OCI-LY7 (cell line): ENCODE data around the gene RAB37. TPM values are rescaled to one million over a fixed set of nuclear protein-coding genes. Genes with fewer than 3 reads are reported as not detected.

ENCODE experiments used
- BruUV-seq: library from RNA; stranded (reverse); fragments of 400-500 nt; replicated peaks from 2 replicates; lab custom pipeline; 2021; lab: Mats Ljungman, UMichigan
- CTCF ChIA-PET: fragments of 300-600 bp; sonication (Branson Sonifier 250); formaldehyde crosslinking; loops from one replicate; lab custom pipeline; 2022; ENCODE audit warnings: antibody characterized with exemption; ENCODE audit not compliant: unreplicated experiment; lab: Charles Lee
- POLR2A ChIA-PET: fragments of 300-600 bp; sonication (Branson Sonifier 250); formaldehyde crosslinking; loops from one replicate; lab custom pipeline; 2022; ENCODE audit warnings: antibody characterized with exemption; lab: Charles Lee
- DNase-seq: peaks from one replicate; pipeline ENCODE4 v3.0.0-alpha.2; 2015; ENCODE audit warnings: low spot score
- H2AFZ ChIP-seq: fragments of 200-600 bp; sonication (generic), shearing (Covaris generic); 2 replicates; pipeline ENCODE4 v1.6.1; 2014; ENCODE audit warnings: mild to moderate bottlenecking, antibody characterized with exemption, low read length, moderate library complexity
- H3K27ac ChIP-seq: fragments of 200-600 bp; sonication (generic); 2 replicates; pipeline ENCODE4 v1.5.1; 2014; ENCODE audit warnings: mixed run types, low read depth, mild to moderate bottlenecking, moderate library complexity, low read length, inconsistent platforms; ENCODE audit not compliant: poor library complexity, severe bottlenecking
- H3K36me3 ChIP-seq: fragments of 200-600 bp; sonication (generic); 2 replicates; pipeline ENCODE4 v1.6.1; 2014; ENCODE audit warnings: mild to moderate bottlenecking, antibody characterized with exemption, low read length, moderate library complexity, mixed read lengths; ENCODE audit not compliant: insufficient read depth
- H3K4me1 ChIP-seq: fragments of 200-600 bp; sonication (generic); 2 replicates; pipeline ENCODE4 v1.5.1; 2014; ENCODE audit warnings: mild to moderate bottlenecking, low read length; ENCODE audit not compliant: insufficient read depth, poor library complexity, severe bottlenecking
- H3K4me2 ChIP-seq: fragments of 200-600 bp; sonication (generic); 2 replicates; pipeline ENCODE4 v1.6.1; 2014; ENCODE audit warnings: mild to moderate bottlenecking, low read length
- H3K4me3 ChIP-seq: fragments of 200-600 bp; sonication (generic); 2 replicates; pipeline ENCODE4 v1.5.1; 2014; ENCODE audit warnings: mild to moderate bottlenecking, low read depth, low read length; ENCODE audit not compliant: poor library complexity, severe bottlenecking
- H3K79me2 ChIP-seq: fragments of 200-600 bp; sonication (generic); 2 replicates; pipeline ENCODE4 v1.6.1; 2016; ENCODE audit warnings: low read depth, mild to moderate bottlenecking, low read length, moderate library complexity, mixed read lengths; ENCODE audit not compliant: insufficient read depth
- H3K9me2 ChIP-seq: fragments of 200-600 bp; sonication (generic); 2 replicates; pipeline ENCODE4 v1.6.1; 2016; ENCODE audit warnings: mild to moderate bottlenecking, low read length, mixed read lengths; ENCODE audit not compliant: insufficient read depth
- H3K9me3 ChIP-seq: fragments of 200-600 bp; sonication (generic); 2 replicates; pipeline ENCODE4 v1.6.1; 2014; ENCODE audit warnings: mild to moderate bottlenecking, mixed run types, low read length, mixed read lengths
- H4K20me1 ChIP-seq: fragments of 200-600 bp; sonication (generic); 2 replicates; pipeline ENCODE4 v1.6.1; 2014; ENCODE audit warnings: mild to moderate bottlenecking, antibody characterized with exemption, low read length, moderate library complexity, mixed read lengths; ENCODE audit not compliant: insufficient read depth
- EZH2phosphoT487 ChIP-seq: fragments of 200-600 bp; sonication (generic); IDR thresholded peaks from 2 replicates; pipeline ENCODE4 v1.6.1; 2018; ENCODE audit warnings: low read depth, borderline replicate concordance, mild to moderate bottlenecking, mixed run types, antibody characterized with exemption, low read length, moderate library complexity, mixed read lengths
- intact Hi-C: fragments of 100-400 bp; cut with micrococcal nuclease; formaldehyde crosslinking; loops from one replicate; pipeline ENCODE4 v1.10.0; 2022; ENCODE audit not compliant: unreplicated experiment
- total RNA-seq, 2 experiments: library from RNA; depleted of rRNA in 1 of 2; stranded (reverse); fragments of >200 nt in 1 of 2; shearing (Covaris generic) in 1 of 2; gene quantifications; 2 replicates each; pipeline ENCODE4 v1.2.3, GENCODE V29; 2014 to 2022
- TF ChIP-seq, protein P1 (sequence below): fragments of 200-600 bp; sonication (generic); conservative IDR thresholded peaks from 2 replicates; pipeline ENCODE4 v1.5.1; 2014; ENCODE audit warnings: mild to moderate bottlenecking, antibody characterized with exemption, low read length, moderate library complexity, mixed read lengths

Gene RAB37
- total RNA-seq, 2 experiments from 2014 or later: 6.3 to 12.7 TPM

DNA sequence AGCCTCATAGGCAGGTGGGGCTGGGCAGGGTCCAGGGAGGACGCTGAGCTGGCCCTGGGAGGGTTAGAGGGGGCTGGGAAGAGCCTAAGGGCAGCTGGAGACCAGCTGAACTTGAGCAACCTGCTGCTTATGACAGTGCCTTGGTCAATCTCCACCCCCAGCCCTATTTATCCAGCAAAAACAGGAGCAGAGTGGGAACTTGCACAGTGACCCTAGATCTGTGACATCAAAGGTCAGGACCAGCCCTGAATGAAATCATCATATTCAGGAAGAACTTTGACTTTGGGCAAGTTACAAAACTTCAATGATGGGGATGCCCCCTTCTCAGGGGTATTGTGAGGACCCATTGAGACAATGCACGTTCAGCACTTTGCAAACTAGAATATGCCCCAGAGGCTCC is 33.7 kb upstream of the RAB37 start:
- no peaks in the 10 kb centered on the region for H3K4me1 ChIP-seq
- H3K79me2 ChIP-seq: no peaks in the 10 kb centered on the region
- H3K36me3 ChIP-seq: no peaks in the 10 kb centered on the region
- intact Hi-C loops: no loop called here
- no peak for DNase-seq
- no peaks in the 10 kb centered on the region for H4K20me1 ChIP-seq
- BruUV-seq: no TSS peak
- no peak overlapping the region for H2AFZ ChIP-seq
- TF ChIP-seq EZH2phosphoT487: no peak
- TF ChIP-seq, protein P1, sequence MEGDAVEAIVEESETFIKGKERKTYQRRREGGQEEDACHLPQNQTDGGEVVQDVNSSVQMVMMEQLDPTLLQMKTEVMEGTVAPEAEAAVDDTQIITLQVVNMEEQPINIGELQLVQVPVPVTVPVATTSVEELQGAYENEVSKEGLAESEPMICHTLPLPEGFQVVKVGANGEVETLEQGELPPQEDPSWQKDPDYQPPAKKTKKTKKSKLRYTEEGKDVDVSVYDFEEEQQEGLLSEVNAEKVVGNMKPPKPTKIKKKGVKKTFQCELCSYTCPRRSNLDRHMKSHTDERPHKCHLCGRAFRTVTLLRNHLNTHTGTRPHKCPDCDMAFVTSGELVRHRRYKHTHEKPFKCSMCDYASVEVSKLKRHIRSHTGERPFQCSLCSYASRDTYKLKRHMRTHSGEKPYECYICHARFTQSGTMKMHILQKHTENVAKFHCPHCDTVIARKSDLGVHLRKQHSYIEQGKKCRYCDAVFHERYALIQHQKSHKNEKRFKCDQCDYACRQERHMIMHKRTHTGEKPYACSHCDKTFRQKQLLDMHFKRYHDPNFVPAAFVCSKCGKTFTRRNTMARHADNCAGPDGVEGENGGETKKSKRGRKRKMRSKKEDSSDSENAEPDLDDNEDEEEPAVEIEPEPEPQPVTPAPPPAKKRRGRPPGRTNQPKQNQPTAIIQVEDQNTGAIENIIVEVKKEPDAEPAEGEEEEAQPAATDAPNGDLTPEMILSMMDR: no peak
- H3K9me2 ChIP-seq: no peaks in the 10 kb centered on the region
- no peaks in the 10 kb centered on the region for H3K9me3 ChIP-seq
- H3K27ac ChIP-seq: no peak overlapping the region
- no peak overlapping the region for H3K4me3 ChIP-seq
- POLR2A ChIA-PET: interaction anchor here (0.5 to 0.7 kb wide), 2 partner anchors 19 to 937 kb away, joined by 3 read pairs; no protein-coding TSS in a partner anchor
- H3K4me2 ChIP-seq: no peak overlapping the region
- CTCF ChIA-PET: no interaction called here

DNA sequence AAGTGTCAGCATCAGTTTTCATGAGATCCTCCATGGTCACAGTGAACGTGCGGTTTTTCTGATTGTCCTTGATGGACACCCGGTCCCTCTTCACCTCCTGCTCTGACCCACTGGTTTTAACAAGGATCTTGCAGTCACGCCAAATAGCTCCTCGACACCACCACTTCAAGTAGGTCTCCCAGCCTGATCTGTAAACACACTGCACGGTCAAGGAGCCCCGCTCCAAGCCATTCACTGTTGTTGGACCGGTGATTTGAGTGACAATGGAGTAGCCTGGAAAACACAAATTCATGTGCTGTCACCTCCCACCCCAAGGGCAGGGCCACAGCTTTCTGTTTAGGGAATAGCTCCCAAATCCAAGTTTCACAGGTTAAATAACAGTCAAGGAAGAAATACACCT is 32.5 kb upstream of the RAB37 start:
- no peaks in the 10 kb centered on the region for H3K36me3 ChIP-seq
- POLR2A ChIA-PET: no interaction called here
- H3K4me1 ChIP-seq: no peaks in the 10 kb centered on the region
- H2AFZ ChIP-seq: no peak overlapping the region
- H3K4me3 ChIP-seq: no peak overlapping the region
- CTCF ChIA-PET: no interaction called here
- no peak overlapping the region for H3K27ac ChIP-seq
- no peak for DNase-seq
- intact Hi-C loops: no loop called here
- H4K20me1 ChIP-seq: no peaks in the 10 kb centered on the region
- no peaks in the 10 kb centered on the region for H3K9me2 ChIP-seq
- BruUV-seq: no TSS peak
- no peak overlapping the region for H3K4me2 ChIP-seq
- no peaks in the 10 kb centered on the region for H3K9me3 ChIP-seq
- no peak for TF ChIP-seq EZH2phosphoT487
- TF ChIP-seq, protein P1: no peak
- H3K79me2 ChIP-seq: no peaks in the 10 kb centered on the region

DNA sequence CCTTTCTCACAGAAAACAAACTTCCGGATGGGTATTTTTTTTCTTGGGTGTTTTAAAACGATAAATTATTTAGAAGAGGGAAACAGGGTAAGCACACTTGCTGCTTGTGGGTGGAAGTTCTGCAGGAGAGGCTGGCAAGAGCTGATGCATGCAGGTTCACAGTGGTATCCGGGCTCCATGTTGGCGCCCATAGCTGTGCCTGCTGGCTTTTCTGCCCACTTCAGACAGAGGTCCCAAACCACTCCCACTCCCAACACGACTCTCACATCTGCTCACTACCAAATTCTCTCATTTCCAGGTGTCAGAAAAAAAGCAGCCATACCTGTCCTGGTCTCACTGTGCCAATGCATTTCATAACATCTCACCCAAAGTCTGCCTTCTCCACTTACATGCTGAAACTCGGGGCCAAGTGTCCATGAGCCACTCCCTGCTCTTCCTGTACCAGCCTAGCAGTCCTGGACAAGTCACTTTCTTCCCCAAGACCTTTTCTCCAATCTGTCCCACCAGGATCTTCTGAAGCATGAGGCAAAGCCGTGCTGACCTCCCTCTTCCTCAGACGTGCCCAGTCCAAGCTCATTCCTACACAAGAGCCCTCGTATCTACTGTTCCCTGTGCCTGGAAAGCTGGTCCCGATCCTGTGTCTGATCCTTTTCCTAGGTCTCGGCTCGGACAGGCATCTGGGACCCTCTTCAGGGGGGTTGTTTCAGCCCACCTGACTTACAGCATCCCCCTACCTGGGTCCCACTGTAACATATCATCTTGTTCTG is 25.8 kb upstream of the RAB37 start:
- intact Hi-C loops: no loop called here
- CTCF ChIA-PET: no interaction called here
- no peaks in the 10 kb centered on the region for H3K9me2 ChIP-seq
- H3K9me3 ChIP-seq: no peaks in the 10 kb centered on the region
- POLR2A ChIA-PET: interaction anchor here (0.6 kb wide), 1 partner anchor 54 kb away, joined by 3 read pairs; no protein-coding TSS in a partner anchor
- H3K79me2 ChIP-seq: no peaks in the 10 kb centered on the region
- H2AFZ ChIP-seq: no peak overlapping the region
- no peak for DNase-seq
- no peaks in the 10 kb centered on the region for H3K4me1 ChIP-seq
- no TSS peak for BruUV-seq
- H3K4me2 ChIP-seq: no peak overlapping the region
- H3K36me3 ChIP-seq: no peaks in the 10 kb centered on the region
- H3K4me3 ChIP-seq: no peak overlapping the region
- TF ChIP-seq EZH2phosphoT487: no peak
- TF ChIP-seq, protein P1: no peak
- no peak overlapping the region for H3K27ac ChIP-seq
- no peaks in the 10 kb centered on the region for H4K20me1 ChIP-seq
